Suprapubic skin (tissue), 4 donors: ENCODE results near the gene AGRP. TPM values are rescaled to one million over a fixed set of nuclear protein-coding genes. Genes with fewer than 3 reads are reported as not detected.
"Not testable (repeated sequence)": the region's sequence is repeated elsewhere in the genome, so short reads cannot be mapped to it uniquely, and the experiment has no call there.

ENCODE experiments used
- DNase-seq, 2 donors: peaks; one replicate each; pipeline ENCODE4 v3.0.0-alpha.2; 2019; ENCODE audit warnings: low spot score in 2 of 2
- H3K27ac ChIP-seq: fragments of 200-600 bp; sonication (generic); one replicate; pipeline ENCODE4 v1.5.1; 2019
- H3K27me3 ChIP-seq: fragments of 200-600 bp; sonication (generic); one replicate; pipeline ENCODE4 v1.5.1; 2019
- H3K36me3 ChIP-seq: fragments of 200-600 bp; sonication (generic); one replicate; pipeline ENCODE4 v1.5.1; 2019
- H3K4me1 ChIP-seq: fragments of 200-600 bp; sonication (generic); one replicate; pipeline ENCODE4 v1.5.1; 2019
- H3K4me3 ChIP-seq: fragments of 200-600 bp; sonication (generic); one replicate; pipeline ENCODE4 v1.5.1; 2019; ENCODE audit warnings: mild to moderate bottlenecking
- H3K9me3 ChIP-seq: fragments of 200-600 bp; sonication (generic); one replicate; pipeline ENCODE4 v1.5.1; 2019
- CTCF ChIP-seq, 2 donors: fragments of 200-600 bp in 1 of 2; fragments of 450-650 bp in 1 of 2; sonication (generic) in 1 of 2; IDR thresholded peaks; one replicate each; pipeline ENCODE4 v1.5.1; 2016 to 2019; ENCODE audit warnings: antibody characterized with exemption in 2 of 2, mild to moderate bottlenecking in 1 of 2, moderate library complexity in 1 of 2
- EP300 ChIP-seq: sonication (generic); formaldehyde crosslinking; IDR thresholded peaks from one replicate; pipeline ENCODE4 v1.6.1; 2017; ENCODE audit warnings: antibody characterized with exemption
- POLR2A ChIP-seq, 2 donors: fragments of 450-650 bp; IDR thresholded peaks; one replicate each; pipeline ENCODE4 v1.6.1; 2017; ENCODE audit warnings: antibody characterized with exemption in 2 of 2, mild to moderate bottlenecking in 2 of 2, moderate library complexity in 2 of 2
- POLR2AphosphoS5 ChIP-seq, 3 donors: sonication (generic); formaldehyde crosslinking; IDR thresholded peaks; one replicate each; pipeline ENCODE4 v1.6.1; 2017; ENCODE audit warnings: antibody characterized with exemption in 3 of 3
- WGBS: methylation state at CpG from one replicate; pipeline ENCODE4 v1.1.5; 2018; 5-methylcytosine and 5-hydroxymethylcytosine counted together
- total RNA-seq, 4 donors: library from RNA; depleted of rRNA; stranded (reverse); fragments of >200 nt; gene quantifications; one replicate each; pipeline ENCODE4 v1.1.0, GENCODE V29; 2016

Gene AGRP
- total RNA-seq, 4 donors from 2014 or later = not detected

GRCh38 chr16:67489401-67490083 lies 6.2 kb upstream of the AGRP start:
- DNase-seq = no peak
- Histone ChIP-seq H3K27ac (peak overlapping the region; percentile 28), H3K36me3 (peaks cover 9% of the 10 kb centered on the region), H3K9me3 (no peaks in the 10 kb centered on the region), H3K4me3 (no peak overlapping the region), H3K4me1 (peaks cover 13% of the 10 kb centered on the region), H3K27me3 (no peaks in the 10 kb centered on the region)
- 72% methylated on average over 4 of the region's 4 CpGs for WGBS
- TF ChIP-seq CTCF (IDR thresholded peaks at IDR 0.05) (no peak), EP300 (no peak), POLR2A (IDR thresholded peaks at IDR 0.05) (no peak), POLR2AphosphoS5 (IDR thresholded peaks at IDR 0.05) (no peak)

- Histone ChIP-seq H3K4me1 (peaks cover 23% of the 10 kb centered on the region), H3K36me3 (peaks cover 11% of the 10 kb centered on the region)
- DNase-seq, H3K4me3 ChIP-seq, H3K27me3 ChIP-seq, H3K9me3 ChIP-seq, H3K27ac ChIP-seq: not testable (repeated sequence)
- WGBS = 91% methylated on average over 4 of the region's 4 CpGs
Observed at GRCh38 chr16:67487561-67487960, 4.2 kb upstream of the AGRP start.

- TF ChIP-seq POLR2A (IDR thresholded peaks at IDR 0.05) = no peak
- no peak for TF ChIP-seq EP300
- no peak for TF ChIP-seq POLR2AphosphoS5 (IDR thresholded peaks at IDR 0.05)
- no peak for TF ChIP-seq CTCF (IDR thresholded peaks at IDR 0.05)
- Histone ChIP-seq H3K9me3 (no peaks in the 10 kb centered on the region), H3K27ac (no peak overlapping the region), H3K36me3 (peaks cover 11% of the 10 kb centered on the region), H3K4me3 (no peak overlapping the region), H3K27me3 (no peaks in the 10 kb centered on the region), H3K4me1 (peaks cover 31% of the 10 kb centered on the region)
- WGBS = 68% methylated on average over 3 of the region's 3 CpGs
- DNase-seq = no peak
Observed at GRCh38 chr16:67486805-67487204, 3.5 kb upstream of the AGRP start.

GRCh38 chr16:67483731-67484525 lies 581 bp upstream of the AGRP start:
- Histone ChIP-seq H3K36me3 (peaks cover 11% of the 10 kb centered on the region), H3K4me3 (no peak overlapping the region), H3K27ac (peak overlapping the region; percentile 20), H3K9me3 (no peaks in the 10 kb centered on the region), H3K27me3 (no peaks in the 10 kb centered on the region), H3K4me1 (peaks cover 39% of the 10 kb centered on the region)
- no peak for DNase-seq
- TF ChIP-seq CTCF (IDR thresholded peaks at IDR 0.05) (no peak), POLR2AphosphoS5 (IDR thresholded peaks at IDR 0.05) (no peak), EP300 (no peak), POLR2A (IDR thresholded peaks at IDR 0.05) (no peak)
- 90% methylated on average over 12 of the region's 12 CpGs for WGBS

- 64% methylated on average over 19 of the region's 25 CpGs for WGBS
- Histone ChIP-seq H3K4me1 (peaks cover 52% of the 10 kb centered on the region), H3K27me3 (no peaks in the 10 kb centered on the region), H3K27ac (peak overlapping the region; percentile 90), H3K4me3 (peak overlapping the region; percentile 73), H3K9me3 (no peaks in the 10 kb centered on the region), H3K36me3 (peaks cover 11% of the 10 kb centered on the region)
- DNase-seq = no peak
- no peak for TF ChIP-seq EP300
- no peak for TF ChIP-seq CTCF (IDR thresholded peaks at IDR 0.05)
- TF ChIP-seq POLR2A (IDR thresholded peaks at IDR 0.05) = no peak
- no peak for TF ChIP-seq POLR2AphosphoS5 (IDR thresholded peaks at IDR 0.05)
Observed at GRCh38 chr16:67482233-67482924, 968 bp downstream of the AGRP start.
